GM12891 (cell line): ENCODE results near the gene ZNF839.

Source experiments
- POLR2A ChIP-seq: IDR thresholded peaks from 2 replicates; pipeline ENCODE4 v1.6.1; 2011; ENCODE audit warnings: low read depth, low read length, control low read depth
- POLR2AphosphoS5 ChIP-seq: IDR thresholded peaks from 2 replicates; pipeline ENCODE4 v1.6.1; 2011; ENCODE audit warnings: low read depth, low read length, control low read depth
- POU2F2 ChIP-seq: IDR thresholded peaks from 2 replicates; pipeline ENCODE4 v1.6.1; 2011; ENCODE audit warnings: low read depth, mild to moderate bottlenecking, control low read depth, low read length, moderate library complexity
- SPI1 ChIP-seq: IDR thresholded peaks from 2 replicates; pipeline ENCODE4 v1.6.1; 2011; ENCODE audit warnings: low read depth, low read length, control low read depth
- TAF1 ChIP-seq: IDR thresholded peaks from 2 replicates; pipeline ENCODE4 v1.6.1; 2011; ENCODE audit warnings: low read depth, low read length, control low read depth

DNA sequence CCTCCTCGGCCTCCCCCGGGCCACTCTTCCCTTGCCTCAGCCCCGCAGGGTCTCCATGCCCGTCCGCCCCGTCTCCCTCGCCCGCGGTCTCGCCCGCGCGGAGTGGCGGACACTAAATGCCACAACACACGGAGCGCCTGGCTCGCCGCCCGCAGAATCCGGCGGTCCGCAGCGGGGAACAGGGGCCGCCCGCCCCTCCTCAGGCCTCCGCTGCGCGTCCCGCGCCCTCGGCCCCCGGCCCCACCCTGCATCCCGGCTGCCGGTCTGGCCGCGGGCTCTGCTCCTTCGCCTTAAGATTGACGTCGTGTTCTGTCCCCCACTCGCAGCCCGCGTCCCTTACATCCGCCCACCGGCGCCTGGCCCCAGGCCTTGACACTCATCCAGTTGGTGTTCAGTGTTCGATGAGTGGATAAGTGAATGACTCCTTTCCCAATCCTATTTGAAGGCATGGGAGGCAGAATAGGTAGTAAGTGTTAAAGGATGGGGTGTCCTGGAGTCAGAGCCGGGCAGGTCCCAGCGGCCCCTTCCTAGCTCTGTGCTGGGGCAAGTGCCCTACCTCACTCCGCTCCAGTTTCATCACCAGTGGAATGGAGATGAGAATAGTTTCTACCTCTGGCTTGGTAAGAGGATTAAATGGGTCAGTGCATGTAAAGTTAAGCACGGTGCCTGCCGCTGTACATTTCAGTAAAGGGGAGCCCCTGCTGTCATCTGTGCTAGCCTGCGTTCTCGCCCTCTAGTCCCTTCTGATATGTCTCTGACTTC lies 43.8 kb downstream of the ZNF839 start:
- no peak for TF ChIP-seq SPI1
- TF ChIP-seq POLR2AphosphoS5, result no peak
- no peak for TF ChIP-seq POLR2A
- no peak for TF ChIP-seq TAF1
- no peak for TF ChIP-seq POU2F2
